Amygdala (tissue), 56 donors: ENCODE results near the gene PLXDC1.

Source experiments
- DNase-seq, 56 donors: peaks; one replicate each; lab custom pipeline; 2025; lab: John Stamatoyannopoulos, UW

The PLXDC1 gene

DNA sequence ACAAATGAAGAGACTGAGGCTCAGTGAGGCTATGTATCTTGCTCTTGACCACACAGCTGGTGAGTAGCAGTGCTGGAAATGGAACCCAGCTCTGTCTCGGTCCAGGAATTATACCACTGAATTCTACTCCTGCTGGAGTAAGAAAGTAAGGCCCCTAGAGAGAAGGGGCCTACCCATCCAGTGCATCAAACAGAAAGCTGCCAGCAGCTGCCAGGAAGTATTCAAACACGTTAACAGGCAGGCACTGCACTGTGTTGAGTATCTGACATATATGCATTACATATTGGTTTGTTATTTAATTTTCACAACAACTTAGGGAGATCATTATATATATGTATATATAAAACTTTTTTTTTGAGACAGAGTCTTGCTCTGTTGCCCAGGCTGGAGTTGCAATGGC lies 10.5 kb upstream of the PLXDC1 start:
- DNase-seq, result no peak

DNA sequence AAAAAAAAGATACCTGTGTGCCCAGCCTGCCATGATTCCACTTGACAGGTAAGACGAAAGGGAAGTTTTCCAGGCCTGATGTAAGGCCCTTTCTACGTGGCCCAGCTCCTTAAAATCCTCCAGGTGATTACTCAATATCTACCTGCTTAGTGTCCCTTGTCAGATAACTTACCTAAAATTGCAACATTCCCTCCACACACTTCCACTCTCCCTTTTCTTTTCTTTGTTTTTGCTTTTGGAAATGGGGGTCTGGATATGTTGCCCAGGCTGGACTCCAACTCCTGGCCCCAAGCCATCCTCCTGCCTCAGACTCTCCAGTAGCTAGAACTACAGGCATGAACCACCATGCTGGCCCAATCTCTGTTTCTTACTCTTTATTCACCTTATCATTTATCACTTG lies 7.2 kb upstream of the PLXDC1 start:
- no peak for DNase-seq

- no peak for DNase-seq
Measured at GRCh38 chr17:39156491-39156890, 5.1 kb upstream of the PLXDC1 start.

DNA sequence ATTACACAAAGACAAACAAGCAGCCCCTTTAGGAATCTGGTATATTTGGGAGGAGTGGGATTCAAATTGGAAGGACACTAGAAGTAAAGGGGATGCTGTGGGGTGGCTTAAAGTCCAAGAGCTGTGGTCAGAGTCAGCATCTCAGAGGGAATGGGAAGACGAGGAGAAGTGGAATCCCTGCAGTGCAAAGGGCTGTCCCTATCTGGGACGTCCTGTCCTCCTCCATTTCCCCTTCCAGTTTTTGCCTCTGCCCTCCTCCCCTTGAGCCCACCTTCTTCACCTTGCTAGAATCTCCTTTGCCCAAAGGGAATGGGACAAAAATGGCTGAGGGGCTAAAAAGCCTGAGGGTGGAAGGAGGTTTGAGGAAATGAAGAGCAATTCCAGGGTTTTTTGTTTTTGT lies 4.2 kb upstream of the PLXDC1 start:
- no peak for DNase-seq

GRCh38 chr17:39153599-39154051 lies 2.2 kb upstream of the PLXDC1 start:
- DNase-seq, result peak; percentile 49 to 95 (median 85)

DNA sequence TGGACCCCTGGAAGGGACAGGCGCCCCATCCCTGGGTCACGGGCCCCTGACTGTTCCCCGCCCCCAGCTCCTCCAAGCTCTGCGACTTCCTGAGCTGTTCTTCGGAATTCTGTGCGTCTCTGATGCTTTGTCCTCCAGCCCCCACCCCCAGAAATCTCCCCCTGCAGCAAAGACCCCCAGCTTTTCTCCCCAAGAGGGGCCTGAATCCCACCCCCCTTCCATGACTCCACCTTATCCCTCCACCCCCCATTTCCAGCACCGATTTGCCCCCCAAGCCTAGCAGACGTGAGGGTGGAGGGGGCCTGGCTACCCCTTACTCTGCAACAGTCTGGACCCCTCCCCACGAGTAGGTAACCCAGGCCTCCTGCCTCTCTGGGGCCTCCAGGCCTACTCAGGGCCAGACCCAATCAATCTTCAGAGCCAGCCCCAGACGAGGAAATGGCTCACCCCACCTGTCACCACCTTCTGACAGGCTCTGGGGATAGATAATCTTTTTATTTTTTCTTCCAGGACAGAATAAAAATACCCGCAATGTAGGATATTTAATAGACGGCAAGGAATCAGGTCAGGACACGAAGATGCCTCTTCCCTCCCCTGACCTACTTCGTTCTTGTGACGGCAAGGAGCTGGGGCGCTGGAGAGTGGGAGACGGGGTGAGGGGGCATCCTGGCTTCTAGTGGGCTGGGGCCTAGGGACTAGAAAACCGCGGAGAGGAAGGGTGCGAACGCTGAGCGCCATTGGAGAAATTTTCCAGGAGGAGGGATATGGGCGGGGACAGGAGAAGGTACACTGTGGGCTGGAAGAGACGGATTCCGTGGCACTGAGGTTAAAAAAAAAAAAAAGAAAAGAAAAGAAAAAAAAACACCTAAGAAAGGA lies 744 bp upstream of the PLXDC1 start:
- DNase-seq, result no peak

DNA sequence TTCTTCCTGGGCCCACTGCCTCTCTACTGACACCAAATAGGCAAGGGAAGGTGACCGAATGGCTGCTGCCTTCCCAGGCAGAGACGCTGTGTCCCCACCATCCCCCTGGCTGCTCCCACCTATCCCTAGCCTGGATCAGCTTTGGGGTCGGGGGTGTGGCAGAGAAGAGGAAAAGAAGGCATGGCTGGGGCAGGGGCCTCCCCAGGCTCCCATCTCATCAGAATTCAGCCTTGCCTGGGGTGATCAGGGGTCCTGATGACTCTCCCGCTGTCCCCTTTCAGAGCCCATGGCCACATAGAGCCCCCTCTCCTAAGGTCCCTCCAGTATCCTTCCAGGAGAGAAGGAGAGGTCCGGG lies 665 bp downstream of the PLXDC1 start:
- DNase-seq, result no peak

DNA sequence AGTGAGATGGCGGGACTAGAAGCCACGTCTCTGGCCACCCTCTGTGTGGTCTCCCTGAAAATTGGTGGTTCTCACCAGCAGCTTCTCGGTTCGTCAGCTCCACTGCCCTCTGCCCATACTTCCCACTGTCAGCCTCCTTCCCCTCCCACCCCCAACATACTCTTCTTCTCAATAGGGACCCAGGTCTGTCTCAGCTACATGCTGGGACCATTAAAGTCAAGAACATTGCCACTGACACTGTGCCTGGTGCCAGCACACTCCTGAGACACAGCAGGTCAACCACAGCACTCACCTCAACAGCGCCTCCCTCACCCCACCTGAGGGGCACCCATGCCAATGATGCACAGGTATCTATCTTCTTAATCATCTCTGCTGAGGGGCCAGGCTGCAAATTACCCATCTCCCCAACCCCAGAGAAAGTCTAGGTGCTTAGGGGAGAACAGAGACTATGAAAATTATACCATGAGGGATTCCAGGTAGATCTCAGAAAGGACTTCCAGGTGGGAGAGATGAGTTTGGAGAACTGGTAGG lies 1.3 kb downstream of the PLXDC1 start:
- no peak for DNase-seq

DNA sequence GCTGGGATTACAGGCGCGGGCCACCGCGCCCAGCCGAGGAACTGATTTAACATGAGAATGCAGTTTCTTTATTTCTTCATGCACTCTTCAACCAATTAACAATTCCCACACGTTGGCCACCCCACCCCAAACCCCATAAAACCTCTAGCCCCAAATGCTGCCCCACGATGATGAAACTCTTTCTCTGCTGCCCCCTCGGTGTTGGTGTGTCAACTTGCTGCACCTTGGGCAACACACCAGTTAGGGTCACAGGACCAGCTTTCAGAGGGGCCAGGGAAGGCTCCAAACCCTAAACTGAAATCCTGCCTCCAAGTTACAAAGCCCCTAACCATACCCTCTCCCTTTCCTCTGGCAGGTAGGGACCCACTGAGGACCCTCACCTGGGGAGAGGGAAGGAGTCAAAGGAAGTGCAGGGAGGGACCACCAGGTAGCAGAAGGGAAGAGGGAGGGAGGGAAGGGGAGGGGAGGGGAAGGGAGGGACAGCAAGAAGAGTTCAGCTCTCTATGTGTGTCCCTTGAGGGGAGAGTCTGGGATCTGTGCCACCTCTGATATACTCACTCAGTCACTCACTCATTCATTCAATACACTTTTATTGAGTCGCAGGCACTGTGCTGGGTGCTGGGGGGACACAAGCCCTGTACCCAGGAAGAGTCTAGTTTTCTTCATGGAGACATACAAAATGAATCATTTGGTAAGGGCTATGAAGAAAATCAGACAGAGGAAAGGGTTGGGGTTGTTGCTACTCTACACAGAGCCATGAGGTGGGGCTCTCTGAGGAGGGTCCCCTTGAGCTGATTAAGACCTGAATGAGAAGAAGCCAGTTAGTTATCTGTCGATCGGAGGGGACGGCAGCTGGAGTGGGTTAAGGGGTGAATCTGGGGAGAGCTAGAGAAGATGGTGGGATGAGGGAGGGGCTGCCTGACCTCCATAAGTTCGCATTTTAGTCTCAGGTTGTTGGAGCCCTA lies 3.9 kb downstream of the PLXDC1 start:
- DNase-seq, result no peak

GRCh38 chr17:39146273-39146672 lies 5.2 kb downstream of the PLXDC1 start:
- no peak for DNase-seq

GRCh38 chr17:39145143-39145542 lies 6.3 kb downstream of the PLXDC1 start:
- no peak for DNase-seq

DNA sequence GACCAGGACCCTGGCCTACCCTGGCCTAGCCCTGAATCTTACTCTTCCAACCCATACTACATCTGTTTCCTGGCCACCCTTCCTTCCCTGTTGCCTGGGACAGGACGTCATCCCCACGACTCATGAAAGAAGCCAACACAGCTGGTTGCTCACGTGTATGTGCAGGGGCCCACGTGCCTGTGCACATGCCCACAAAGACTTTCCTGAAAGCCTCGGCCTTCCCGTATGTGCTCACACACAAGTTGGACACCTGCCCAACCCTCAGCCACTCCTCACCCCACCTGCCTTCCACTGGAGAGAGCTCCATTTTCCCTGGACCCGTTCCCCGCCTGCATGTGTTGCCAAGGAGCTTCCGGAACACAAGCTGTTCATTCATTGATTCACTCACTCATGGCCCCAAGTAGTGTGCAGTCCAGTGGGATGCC lies 7.0 kb downstream of the PLXDC1 start:
- DNase-seq, result peak in 16 of 56 donors; percentile 12 to 56 (median 30)

- peak in 6 of 56 donors; percentile 19 to 34 (median 22) for DNase-seq
Measured at GRCh38 chr17:39143552-39144093, 7.8 kb downstream of the PLXDC1 start.

- no peak for DNase-seq
Measured at GRCh38 chr17:39141915-39142664, 9.3 kb downstream of the PLXDC1 start.

GRCh38 chr17:39141294-39141693 lies 10.1 kb downstream of the PLXDC1 start:
- no peak for DNase-seq

DNA sequence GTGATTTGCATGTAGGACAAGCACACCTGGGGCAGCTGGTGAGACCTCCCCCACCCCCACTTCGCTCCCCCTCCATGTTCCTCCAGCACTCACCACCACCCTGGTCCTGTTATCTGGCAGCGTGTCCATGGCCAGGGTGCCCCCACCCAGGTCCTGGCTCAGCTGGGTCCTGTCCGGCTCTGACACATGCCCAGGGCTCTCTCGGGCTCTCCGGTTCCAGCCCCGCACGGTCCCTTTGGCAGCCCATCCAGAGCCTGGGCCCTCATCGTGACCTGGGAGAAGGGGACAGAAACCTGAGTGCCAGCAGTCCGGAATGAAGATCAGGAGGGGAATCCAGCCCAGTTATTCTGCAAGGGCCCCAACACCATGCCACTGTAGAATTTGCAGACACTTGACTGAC lies 11.9 kb downstream of the PLXDC1 start:
- DNase-seq, result no peak

DNA sequence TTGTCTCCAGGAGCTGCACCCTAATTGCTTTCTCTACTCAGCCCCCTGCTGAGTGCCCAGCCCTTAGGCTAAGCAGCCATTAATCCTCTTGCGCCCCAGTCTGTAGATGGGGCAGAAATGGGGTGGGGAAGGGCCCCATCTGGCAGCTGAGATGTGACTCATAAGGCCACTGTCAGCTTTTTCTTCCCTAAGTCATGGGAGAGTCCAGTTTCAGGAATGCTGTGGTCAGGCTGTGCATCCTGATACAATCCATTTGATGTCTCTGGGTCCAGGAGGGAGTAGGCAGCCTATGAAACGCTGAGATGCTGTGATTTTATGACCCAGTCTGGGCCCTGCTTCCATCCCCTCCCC lies 12.3 kb downstream of the PLXDC1 start:
- DNase-seq, result no peak

DNA sequence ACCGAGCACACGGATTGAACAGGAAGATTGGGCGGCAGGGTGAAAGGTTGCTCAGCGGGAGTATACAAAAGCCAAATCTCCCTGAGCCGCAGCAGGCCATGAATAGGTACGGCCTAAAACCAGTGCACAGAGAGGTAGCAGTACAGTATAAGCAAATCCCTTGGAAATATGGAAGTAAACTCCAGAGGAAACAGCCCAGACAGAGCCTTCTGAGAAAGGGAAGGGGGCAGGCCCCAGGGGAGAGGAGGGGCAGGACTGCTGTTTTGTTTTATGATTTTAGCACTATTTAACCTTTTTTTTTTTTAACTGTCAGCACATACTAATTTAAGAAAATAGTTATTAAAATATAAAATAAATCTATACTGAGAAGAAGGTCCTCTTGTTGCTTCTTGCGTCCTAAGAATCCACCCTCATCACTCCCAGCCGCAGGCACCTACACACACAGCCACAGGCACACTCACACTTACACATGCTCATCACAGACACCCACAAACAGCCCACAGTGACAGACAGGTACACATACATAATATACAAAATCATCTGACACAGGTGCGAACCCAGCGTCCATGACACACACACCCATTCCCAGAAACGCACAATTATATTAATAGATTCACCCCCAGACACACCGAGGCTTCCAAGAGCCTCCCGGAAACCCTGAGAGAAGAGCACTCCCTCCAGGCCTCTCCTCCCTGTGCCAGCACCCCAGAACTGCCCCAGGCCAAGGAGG lies 12.8 kb downstream of the PLXDC1 start:
- DNase-seq, result no peak

GRCh38 chr17:39134878-39135277 lies 16.6 kb downstream of the PLXDC1 start:
- no peak for DNase-seq
